HG03520 (cell line): Measurements from ENCODE around the gene AHSA1.
"Not testable (repeated sequence)": the region's sequence is repeated elsewhere in the genome, so short reads cannot be mapped to it uniquely, and the experiment has no call there.

Experiments
- ATAC-seq: cut with Tn5 transposase; IDR thresholded peaks from one replicate; pipeline ENCODE4 v1.9.1; 2021; ENCODE audit warnings: mild to moderate bottlenecking, moderate library complexity; ENCODE audit not compliant: unreplicated experiment

Gene AHSA1

GRCh38 chr14:77457522-77458248 is at the start of gene AHSA1, which contains the start of gene VIPAS39:
Gene AHSA1, plus strand, starts transcription at chr14:77458093. Its CDS starts 97 bp downstream, at chr14:77458190.
Gene VIPAS39, minus strand, starts transcription at chr14:77457601. Its CDS starts 3,499 bp downstream, at chr14:77454102.
- peak; percentile 77 for ATAC-seq

- ATAC-seq, result no peak
These were observed 48.8 kb upstream of the AHSA1 start for GRCh38 chr14:77409131-77409533.

DNA sequence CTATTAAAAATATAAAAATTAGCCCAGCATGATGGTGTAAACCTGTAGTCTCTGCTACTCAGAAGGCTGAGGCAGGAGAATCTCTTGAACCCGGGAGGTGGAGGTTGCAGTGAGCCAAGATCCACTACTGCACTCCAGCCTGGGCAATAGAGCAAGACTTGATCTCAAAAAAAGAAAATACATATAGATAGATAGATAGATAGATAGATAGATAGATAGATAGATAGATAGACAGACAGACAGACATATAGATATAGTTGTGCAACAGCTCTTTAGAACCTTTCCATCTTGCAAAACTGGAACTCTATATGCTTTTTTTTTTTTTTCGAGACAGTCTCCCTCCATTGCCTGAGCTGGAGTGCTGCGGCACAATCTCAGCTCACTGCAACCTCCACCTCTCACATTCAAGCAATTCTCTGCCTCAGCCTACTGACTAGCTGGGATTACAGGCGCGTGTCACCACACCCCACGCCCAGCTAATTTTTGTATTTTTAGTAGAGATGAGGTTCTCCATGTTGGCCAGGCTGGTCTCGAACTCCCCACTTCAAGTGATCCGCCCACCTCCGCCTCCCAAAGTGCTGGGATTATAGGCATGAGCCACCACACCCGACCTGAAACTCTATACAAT is 42.4 kb upstream of the AHSA1 start:
- ATAC-seq, result not testable (repeated sequence)

DNA sequence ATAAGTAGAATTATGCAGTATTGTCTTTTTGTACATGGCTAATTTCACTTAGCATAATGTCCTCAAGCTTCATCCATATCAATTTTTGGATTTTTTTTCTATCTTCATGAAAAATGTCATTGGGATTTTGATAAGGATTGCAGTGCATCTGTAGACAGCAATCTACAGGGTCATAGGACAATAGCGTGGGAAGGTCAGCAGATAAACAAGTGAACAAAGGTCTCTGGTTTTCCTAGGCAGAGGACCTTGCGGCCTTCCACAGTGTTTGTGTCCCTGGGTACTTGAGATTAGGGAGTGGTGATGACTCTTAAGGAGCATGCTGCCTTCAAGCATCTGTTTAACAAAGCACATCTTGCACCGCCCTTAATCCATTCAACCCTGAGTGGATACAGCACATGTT is 41.8 kb upstream of the AHSA1 start:
- ATAC-seq, result not testable (repeated sequence)

DNA sequence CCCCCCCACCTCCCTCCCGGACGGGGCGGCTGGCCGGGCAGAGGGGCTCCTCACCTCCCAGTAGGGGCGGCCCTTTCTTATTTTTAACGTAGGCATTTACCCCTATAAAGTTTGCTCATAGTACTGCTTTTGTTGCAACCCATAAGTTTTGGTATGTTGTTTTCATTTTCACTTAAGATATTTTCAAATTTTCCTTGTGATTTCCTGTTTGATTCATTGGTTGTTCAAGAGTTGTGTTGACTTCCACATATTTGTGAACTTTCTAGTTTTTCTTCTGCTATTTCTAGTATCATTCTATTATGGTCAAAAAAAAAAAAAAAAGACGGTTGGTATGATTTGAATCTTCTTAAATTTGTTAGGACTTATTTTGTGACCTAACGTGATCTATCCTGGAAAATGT is 41.1 kb upstream of the AHSA1 start:
- no peak for ATAC-seq

GRCh38 chr14:77421201-77421600 is 36.7 kb upstream of the AHSA1 start:
- no peak for ATAC-seq

- no peak for ATAC-seq
These were observed 34.5 kb upstream of the AHSA1 start, which contains the start of gene NOXRED1 for GRCh38 chr14:77423423-77423822. Gene NOXRED1, minus strand, starts transcription at chr14:77423523. Its CDS starts 634 bp downstream, at chr14:77422889.

- no peak for ATAC-seq
These were observed 33.0 kb upstream of the AHSA1 start for GRCh38 chr14:77424862-77425261.

DNA sequence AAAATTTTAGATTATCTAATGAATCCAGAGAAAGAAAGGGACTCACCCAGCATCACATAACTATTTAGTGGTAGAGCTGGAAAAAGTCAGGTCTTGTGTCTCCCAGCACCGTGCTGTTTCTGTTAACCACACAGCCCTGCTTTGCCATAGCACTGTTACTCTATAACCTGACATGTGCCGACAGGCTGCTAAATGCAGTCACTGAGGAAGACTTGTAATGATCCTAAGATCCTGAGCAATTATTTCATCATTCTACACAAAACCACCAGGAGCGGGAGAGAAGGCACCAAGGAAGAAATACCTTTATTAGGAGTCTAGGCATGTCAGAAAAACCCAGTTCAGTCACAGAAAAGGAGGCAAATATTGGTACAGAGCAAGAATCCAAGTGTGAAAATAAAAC is 31.5 kb upstream of the AHSA1 start:
- ATAC-seq, result no peak

DNA sequence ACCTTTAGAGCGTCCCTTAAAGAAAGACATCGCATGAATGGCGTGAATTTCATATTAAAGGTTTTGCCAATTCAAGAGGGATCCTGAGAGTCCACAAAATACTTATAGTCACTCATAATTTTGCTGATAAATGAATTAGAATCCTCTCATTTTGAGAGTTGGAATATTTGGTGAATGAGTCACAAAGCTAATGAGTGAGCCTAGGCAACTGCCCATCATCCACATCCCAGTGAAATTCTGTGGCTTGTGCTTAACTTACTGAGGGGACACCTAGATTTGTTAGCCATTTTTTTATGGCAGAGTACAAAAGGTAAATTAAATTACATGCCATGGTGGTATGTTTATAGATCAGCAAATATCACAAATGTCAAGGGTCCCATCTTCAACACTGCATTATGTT is 21.9 kb upstream of the AHSA1 start:
- no peak for ATAC-seq

DNA sequence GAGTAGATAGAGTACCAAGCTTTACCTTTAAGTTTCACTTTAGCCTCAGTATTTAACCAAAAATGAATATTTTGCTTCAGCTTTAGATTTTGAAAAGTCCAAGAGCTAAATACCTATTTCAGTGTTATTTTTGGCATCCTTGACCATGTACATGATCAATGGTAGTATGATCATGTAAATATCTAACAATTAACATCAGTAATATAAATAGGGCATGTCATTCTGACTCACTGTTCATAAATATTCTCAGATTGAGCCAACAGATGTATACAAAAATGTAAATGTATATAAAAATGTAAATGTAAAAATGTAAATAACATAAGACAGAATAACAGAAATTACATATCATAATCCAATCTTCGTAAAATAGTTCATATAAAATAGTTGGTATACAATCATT is 19.3 kb upstream of the AHSA1 start:
- no peak for ATAC-seq

- no peak for ATAC-seq
These were observed 18.0 kb upstream of the AHSA1 start for GRCh38 chr14:77439861-77440260.

GRCh38 chr14:77442196-77442595 is 15.7 kb upstream of the AHSA1 start:
- ATAC-seq, result no peak

DNA sequence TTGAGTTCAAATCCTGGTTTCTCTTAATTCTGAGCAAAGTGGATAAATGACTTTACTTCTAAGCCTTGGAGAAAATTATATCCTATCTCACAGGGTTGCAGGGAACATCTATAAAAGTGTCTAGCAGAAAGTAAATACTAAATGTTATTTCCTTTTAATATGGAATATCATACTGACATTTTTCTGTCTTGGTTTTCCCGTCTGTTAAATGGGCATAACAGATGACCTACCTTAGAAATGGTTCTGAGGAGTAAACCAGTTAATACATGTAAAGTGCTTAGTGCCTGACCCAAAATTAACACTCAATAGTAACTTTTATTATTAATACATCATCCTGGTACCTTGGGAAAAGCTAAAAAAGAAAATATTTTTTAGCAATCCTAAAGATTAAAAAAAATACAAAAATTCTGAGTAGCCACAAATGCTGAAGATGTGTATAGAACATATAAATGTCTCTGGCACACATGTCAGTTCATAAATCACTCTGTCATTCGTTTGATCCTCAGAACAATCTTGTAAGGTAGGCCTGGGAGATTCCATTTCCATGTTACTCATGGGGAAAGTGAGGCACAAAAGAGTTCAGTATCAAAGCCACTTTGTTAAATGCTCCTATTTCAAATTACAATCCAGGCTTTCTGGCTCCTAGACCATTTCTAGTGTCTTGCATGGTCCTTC is 1.8 kb upstream of the AHSA1 start:
- ATAC-seq, result no peak

DNA sequence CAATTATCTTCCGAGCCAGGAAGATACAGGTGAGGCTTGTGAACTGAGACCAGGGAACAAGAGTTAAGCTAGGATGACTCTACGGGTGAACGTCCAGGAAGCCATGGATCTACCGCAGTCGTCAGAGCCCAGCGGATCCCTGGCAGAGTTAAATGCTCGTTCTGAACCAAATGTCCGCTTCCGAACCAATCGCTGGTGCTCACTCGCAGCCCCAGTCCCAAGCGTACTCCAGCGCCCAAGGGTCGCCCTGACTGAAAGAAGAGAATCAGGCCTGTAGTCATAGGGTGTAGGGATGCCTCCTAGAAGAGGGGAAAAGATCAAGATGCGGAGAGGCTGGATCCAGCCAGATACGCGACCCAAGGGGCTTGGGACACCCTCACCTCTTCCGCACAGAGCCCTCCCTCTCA is 775 bp upstream of the AHSA1 start:
- peak; percentile 23 for ATAC-seq

DNA sequence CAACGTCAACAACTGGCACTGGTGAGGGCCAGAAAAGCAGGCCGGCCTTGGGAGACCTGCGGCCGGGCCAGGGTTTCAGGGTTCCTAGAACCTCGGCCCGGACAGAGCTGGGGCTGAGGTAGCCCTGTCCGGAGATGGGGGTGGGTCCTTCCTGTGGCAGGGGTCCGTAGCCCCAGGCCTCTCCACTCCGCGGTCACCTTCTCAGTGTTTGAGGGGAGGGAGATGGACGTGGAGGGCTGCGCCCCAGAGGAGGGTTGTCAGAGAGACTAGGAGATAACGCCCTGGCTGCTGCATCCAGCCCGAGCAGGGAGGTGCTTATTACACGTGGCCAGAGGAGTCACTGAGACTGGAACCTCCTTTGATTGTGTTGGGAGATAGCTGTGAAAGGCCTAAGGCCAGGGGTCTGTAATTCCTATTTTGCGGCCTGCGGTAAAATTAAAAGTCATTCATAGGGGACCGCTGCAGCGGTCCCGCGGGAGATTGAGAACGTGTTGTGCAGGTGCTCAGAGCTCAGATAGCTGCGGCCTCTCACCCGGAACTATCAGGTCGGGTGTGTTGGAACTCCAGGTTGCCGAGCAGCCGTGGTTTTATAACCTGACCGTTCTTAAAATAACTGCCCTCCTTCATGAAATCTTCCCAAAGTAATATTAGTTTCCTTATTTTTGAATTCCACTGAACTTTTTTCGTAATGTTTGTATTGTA is 507 bp downstream of the AHSA1 start:
- peak; percentile 24 for ATAC-seq

- ATAC-seq, result no peak
These were observed 1.3 kb downstream of the AHSA1 start for GRCh38 chr14:77459072-77459723.

DNA sequence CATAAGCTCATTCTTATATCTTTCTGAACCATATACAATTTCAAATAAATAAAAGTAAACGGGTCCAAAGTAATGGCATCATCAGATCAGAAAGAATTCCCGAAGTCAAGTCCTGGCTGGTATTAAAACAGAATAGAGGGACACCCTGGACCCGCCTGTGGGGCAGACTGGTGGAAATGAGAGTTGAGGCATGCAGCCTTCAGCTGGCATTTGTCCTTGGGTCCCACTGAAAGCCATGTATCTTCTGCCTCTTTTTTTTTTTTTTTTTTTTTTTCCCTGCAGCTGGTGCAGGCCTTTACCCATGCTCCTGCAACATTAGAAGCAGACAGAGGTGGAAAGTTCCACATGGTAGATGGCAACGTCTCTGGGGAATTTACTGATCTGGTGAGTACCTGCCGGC is 9.9 kb downstream of the AHSA1 start:
- ATAC-seq, result no peak

GRCh38 chr14:77469067-77469505 is 11.2 kb downstream of the AHSA1 start:
- ATAC-seq, result no peak

GRCh38 chr14:77469539-77469938 is 11.6 kb downstream of the AHSA1 start:
- ATAC-seq, result no peak
